Measurements from ENCODE around the gene MAOA.
"Not testable (repeated sequence)": the region's sequence is repeated elsewhere in the genome, so short reads cannot be mapped to it uniquely, and the experiment has no call there.

Gene MAOA

DNA sequence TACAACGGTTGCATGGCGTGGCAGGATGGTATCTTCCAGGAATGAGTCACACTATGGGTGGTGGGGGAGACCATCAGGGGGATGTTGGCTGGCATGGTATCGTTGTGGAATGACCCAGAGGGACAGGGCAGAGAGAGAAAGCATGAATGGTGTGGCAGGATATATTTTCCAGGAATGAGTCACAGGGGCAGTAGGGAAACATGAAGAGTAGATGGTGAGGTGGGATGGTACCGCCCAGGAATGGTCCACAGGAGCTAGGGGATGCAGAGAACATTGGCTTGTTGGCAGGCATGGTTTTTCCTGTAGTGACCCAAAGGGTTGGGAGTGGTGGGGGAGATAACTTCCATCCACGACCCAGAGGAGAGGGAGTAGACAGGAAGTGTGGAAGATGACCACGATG lies 62.4 kb downstream of the MAOA start:
- DNase-seq, result no peak

- no peak for DNase-seq
Observed at GRCh38 chrX:43718956-43719355, 62.9 kb downstream of the MAOA start.

DNA sequence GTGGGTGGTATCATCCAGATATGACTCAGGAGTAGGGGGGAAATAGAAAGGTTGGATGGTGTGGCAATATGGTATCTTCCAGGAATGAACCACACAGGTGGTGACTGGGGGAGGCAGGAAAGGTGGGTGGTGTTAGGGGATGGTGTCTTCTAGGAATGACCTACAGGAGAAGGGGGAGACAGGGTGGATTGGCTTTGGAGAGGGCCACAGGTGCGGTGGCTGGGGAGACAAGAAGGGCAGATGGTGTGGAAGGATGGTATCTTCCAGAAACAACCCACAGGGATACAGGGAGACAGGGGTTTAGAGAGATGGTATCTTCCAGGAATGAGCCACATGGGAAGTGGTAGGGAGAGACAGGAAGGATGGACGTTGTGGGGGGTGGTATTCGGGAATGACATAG lies 64.0 kb downstream of the MAOA start:
- DNase-seq, result no peak

- DNase-seq, result no peak
Observed at GRCh38 chrX:43720961-43721360, 64.9 kb downstream of the MAOA start.

DNA sequence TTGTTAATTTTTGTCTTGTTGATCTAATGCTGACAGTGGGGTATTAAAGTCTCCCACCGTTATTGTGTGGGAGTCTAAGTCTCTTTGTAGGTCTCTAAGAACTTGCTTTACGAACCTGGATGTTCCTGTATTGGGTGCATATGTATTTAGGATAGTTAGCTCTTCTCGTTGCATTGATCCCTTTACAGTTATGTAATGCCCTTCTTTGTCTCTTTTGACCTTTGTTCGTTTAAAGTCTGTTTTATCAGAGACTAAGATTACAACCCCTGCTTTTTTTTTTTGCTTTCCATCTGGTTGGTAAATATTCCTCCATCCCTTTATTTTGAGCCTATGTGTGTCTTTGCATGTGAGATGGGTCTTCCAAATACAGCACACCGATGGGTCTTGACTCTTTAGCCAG lies 69.1 kb downstream of the MAOA start:
- not testable (repeated sequence) for DNase-seq

DNA sequence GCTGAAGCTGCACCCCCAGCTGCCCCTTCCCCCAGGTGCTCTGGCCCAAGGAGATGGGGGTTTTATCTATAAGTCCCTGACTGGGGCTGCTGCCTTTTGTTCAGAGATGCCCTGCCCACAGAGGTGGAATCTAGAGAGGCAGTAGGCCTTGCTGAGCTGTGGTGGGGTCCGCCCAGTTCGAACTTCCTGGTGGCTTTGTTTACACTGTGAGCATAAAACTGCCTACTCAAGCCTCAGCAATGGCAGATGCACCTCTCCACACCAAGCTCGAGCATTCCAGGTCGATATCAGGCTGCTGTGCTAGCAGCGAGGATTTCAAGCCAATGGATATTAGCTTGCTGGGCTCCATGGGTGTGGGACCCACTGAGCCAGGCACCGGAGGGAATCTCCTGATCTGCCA lies 71.2 kb downstream of the MAOA start:
- not testable (repeated sequence) for DNase-seq

DNA sequence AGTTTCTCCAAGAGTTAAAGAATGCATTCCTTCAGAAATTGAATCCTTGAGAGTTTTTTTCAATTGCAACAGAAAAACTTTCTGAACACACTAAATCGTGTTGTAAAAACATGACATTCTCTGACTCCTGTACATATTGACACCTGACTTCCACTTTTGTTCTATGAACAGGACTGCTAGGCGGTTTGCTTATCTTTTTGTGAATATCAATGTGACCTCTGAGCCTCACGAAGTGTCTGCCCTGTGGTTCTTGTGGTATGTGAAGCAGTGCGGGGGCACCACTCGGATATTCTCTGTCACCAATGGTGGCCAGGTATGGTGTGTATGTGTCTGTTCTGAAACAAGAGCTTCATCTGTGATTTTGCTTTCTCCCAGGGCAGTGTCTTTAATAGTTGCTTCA lies 71.9 kb downstream of the MAOA start:
- DNase-seq, result no peak

GRCh38 chrX:43728966-43729365 lies 72.9 kb downstream of the MAOA start:
- DNase-seq, result no peak

GRCh38 chrX:43731086-43731485 lies 75.0 kb downstream of the MAOA start:
- no peak for DNase-seq

DNA sequence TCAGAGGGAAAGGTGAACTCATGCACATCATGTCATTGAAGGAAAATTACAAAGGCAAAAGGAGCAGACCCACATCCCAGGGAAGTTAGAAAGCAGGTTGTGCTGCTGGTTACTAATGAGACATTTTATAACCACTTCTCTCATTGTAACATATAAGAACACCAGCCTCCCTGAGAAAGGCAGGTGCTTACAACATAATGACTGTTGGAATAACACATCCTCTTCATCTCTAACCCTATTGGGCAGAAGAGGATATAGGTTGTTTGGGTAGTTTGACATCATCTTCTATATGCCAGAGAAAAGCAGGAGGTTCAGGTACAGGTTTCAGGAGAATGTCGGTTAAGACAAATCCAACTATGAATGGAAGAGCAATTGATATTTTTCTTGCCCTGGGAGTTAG lies 77.6 kb downstream of the MAOA start:
- no peak for DNase-seq

DNA sequence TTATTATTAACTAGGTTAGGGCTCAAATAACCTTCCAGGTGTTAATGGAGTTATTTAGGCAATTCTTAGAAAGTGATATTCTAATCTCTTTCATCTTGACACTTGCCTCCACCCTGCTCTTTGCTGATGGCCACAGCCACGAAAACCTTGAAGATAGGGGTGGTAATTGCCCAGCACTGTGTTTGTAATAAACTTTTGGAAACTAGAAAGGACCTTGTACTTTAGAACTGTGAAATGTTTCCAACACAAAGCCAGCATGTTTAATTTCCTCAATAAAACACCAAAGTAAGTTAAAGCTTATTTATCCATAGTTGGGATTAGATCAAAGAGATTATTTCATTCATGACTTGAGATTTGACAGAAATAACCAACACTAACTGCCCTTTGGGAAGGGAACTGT lies 78.3 kb downstream of the MAOA start:
- no peak for DNase-seq

DNA sequence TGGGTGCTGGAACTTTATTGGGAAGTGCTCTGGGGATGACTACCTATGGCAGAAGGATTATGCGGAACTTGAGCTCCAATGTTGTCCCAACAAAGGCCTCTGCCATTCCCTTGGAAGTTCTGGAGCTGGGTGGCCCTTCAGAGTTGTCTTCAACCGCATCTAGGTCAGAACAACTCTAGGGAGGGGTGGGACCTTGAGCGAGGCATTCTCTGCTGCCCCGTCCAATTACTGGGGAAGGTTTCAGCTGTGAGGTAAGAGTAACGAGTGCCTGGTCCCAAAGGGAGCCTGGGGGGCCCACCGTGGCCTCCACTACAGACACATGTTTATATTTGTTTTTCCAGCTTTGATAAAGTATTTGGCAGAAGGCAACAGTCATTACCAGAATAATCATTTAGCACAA lies 79.4 kb downstream of the MAOA start:
- no peak for DNase-seq

DNA sequence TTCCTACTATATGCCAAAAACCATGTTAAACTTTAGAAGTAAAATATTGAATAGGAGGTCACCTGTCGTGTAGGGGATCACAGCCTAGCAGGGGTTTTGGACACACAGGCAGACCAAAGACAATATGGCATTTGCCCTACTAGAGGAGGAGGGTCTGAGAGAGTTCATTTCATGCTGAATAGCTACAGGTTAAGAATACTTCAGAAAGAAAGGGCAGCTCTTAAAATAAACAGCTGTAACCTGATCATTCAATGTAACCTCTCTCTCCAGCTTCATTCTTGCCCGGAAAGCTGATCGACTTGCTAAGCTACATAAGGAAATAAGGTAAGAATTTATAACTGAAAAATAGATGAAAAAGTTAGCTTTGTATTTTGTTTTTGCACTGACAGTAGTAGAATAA lies 79.9 kb downstream of the MAOA start:
- no peak for DNase-seq

GRCh38 chrX:43741843-43742573 lies 85.9 kb downstream of the MAOA start:
- DNase-seq, result no peak

GRCh38 chrX:43743100-43743822 lies 87.2 kb downstream of the MAOA start:
- DNase-seq, result no peak

- no peak for DNase-seq
Observed at GRCh38 chrX:43744284-43744683, 88.2 kb downstream of the MAOA start.

DNA sequence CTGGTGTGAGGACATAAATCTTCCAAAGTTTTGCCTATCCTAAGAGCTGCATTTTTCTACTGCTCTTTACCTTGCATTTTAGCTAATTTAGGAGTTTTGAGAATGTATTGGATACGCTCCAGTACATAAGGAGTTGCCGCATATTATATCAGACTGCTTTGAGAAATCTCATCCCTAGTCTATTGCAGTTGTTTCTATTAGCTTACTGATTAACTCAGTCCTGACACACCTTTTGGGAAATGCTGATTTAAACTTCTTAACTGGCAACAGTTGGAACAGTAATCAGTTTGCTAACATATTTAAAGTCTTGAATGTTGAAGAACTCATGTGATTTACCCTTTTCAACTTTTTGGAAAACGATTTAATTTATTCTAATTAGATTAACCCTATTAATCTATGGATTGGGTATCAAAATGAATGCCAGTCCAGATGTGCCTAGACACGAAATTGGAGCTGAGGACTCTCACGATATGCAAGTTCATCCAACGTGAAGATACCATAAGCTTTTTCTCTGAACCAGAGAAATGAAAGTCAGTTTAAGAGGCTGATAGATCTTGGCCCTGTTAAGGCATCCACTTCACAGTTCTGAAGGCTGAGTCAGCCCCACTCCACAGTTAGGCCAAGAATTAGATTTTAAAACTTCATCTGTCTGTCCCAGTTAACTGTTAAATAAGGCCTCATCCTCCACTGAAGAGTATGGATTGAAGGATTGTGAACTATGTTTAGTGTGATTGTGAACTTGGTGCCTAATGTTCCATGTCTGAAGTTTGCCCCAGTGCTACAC lies 90.0 kb downstream of the MAOA start:
- DNase-seq, result no peak

- no peak for DNase-seq
Observed at GRCh38 chrX:43747476-43747875, 91.4 kb downstream of the MAOA start.

- peak; percentile 50 for DNase-seq
Observed at GRCh38 chrX:43750248-43750676, 94.2 kb downstream of the MAOA start.

DNA sequence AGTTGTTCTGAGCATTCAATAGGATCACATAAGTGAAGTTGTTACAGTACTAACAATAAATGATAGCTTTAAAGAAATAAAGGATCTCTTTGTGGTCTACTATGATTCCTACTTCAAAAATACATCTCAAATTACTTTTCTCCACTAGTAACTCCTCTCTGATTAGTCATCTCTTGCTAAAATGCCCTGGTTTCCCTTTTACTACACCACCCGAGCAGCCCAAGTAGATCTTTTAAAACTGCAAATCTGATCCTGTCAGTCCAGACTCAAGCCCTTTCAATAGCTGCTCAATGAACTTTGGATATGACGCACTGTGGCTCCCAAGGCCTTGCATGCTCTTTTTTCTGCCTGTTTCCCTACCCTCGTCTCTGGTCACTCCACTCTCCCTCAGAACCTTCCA lies 97.5 kb downstream of the MAOA start:
- DNase-seq, result no peak

DNA sequence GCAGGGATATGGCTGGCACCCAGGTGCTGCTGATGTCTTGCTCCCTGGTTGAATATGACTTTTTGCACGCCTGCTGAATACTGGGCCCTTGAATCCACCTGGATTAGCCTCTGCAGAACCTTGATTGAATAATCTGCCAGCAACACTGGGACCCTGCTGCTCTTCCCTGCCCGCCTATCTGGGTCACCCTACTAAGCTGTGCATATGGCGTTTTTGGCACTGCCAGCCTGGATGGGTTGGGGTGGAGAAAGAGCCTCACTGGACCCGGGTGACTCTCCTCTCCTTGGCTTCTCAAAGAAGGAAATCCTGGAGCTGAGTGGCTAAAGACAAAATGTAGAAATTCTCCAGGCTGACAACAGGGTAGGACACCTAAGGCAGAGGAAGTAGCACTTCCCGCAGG lies 100.0 kb downstream of the MAOA start:
- no peak for DNase-seq

GRCh38 chrX:43758044-43758443 lies 101.9 kb downstream of the MAOA start:
- DNase-seq, result no peak

GRCh38 chrX:43785930-43786591 lies 130.0 kb downstream of the MAOA start:
- no peak for DNase-seq

Data from retina (tissue), 1 donor.